ENCODE measurements around the gene GIMAP4. TPM values are rescaled to one million over a fixed set of nuclear protein-coding genes. Genes with fewer than 3 reads are reported as not detected.

GIMAP4 gene
- total RNA-seq, 1 donor from 2014 or later, result 61.1 TPM

Other genes starting within 250 kb of the GIMAP4 start
- 26.8 and 27.5 TPM in 2 replicates for gene LRRC61, start 244.0 kb upstream of the GIMAP4 start, total RNA-seq
- gene ACTR3C, start 243.8 kb upstream of the GIMAP4 start, total RNA-seq, result 7.9 and 11.7 TPM in 2 replicates
- not detected in 2 replicates for gene RARRES2, start 225.8 kb upstream of the GIMAP4 start, total RNA-seq
- 73.6 and 79.7 TPM in 2 replicates for gene REPIN1, start 198.6 kb upstream of the GIMAP4 start, total RNA-seq
- 4.2 and 5.5 TPM in 2 replicates for gene ZNF775, start 188.1 kb upstream of the GIMAP4 start, total RNA-seq
- gene GIMAP8, start 116.8 kb upstream of the GIMAP4 start, total RNA-seq, result 7.9 and 8.5 TPM in 2 replicates
- 40.5 and 45.0 TPM in 2 replicates for gene GIMAP7, start 52.5 kb upstream of the GIMAP4 start, total RNA-seq
- gene GIMAP6, start 65.0 kb downstream of the GIMAP4 start, total RNA-seq, result 35.5 and 35.8 TPM in 2 replicates
- 28.2 TPM in 2 replicates for gene GIMAP2, start 118.3 kb downstream of the GIMAP4 start, total RNA-seq
- gene GIMAP1, start 149.2 kb downstream of the GIMAP4 start, total RNA-seq, result 4.9 and 6.0 TPM in 2 replicates
- gene GIMAP5, start 170.0 kb downstream of the GIMAP4 start, total RNA-seq, result 44.4 and 50.9 TPM in 2 replicates
- gene TMEM176B, start 233.0 kb downstream of the GIMAP4 start, total RNA-seq, result not detected in 2 replicates
- gene TMEM176A, start 233.4 kb downstream of the GIMAP4 start, total RNA-seq, result not detected in 2 replicates

All from activated CD4-positive, alpha-beta T cell treated with anti-CD3 and anti-CD28 coated beads, Interleukin-2, amount 10 ng/mL, durations not matched to agents 24 days and 14 days (primary cell).